GM12875 (cell line): ENCODE results near the gene ARCN1.

Experiments used
- H3K4me3 ChIP-seq: one replicate; pipeline ENCODE4 v1.5.1; 2011; ENCODE audit warnings: low read depth, low read length, control low read depth
- CTCF ChIP-seq: IDR thresholded peaks from 2 replicates; pipeline ENCODE4 v1.5.1; 2011; ENCODE audit warnings: low read depth, mild to moderate bottlenecking, control low read depth, inconsistent platforms, low read length, moderate library complexity, borderline replicate concordance; ENCODE audit not compliant: insufficient read depth

ARCN1 gene

GRCh38 chr11:118629761-118630661, 57.8 kb downstream of the ARCN1 start:
- no peak overlapping the region for H3K4me3 ChIP-seq
- TF ChIP-seq CTCF = no peak

GRCh38 chr11:118631142-118631909, 59.1 kb downstream of the ARCN1 start:
- TF ChIP-seq CTCF = no peak
- no peak overlapping the region for H3K4me3 ChIP-seq

- H3K4me3 ChIP-seq = no peak overlapping the region
- TF ChIP-seq CTCF = no peak
Measured at GRCh38 chr11:118632577-118633318, 60.5 kb downstream of the ARCN1 start.

- H3K4me3 ChIP-seq = no peak overlapping the region
- no peak for TF ChIP-seq CTCF
Measured at GRCh38 chr11:118633319-118633690, 61.1 kb downstream of the ARCN1 start.

GRCh38 chr11:118633979-118634378, 61.8 kb downstream of the ARCN1 start:
- TF ChIP-seq CTCF = no peak
- no peak overlapping the region for H3K4me3 ChIP-seq

- no peak for TF ChIP-seq CTCF
- no peak overlapping the region for H3K4me3 ChIP-seq
Measured at GRCh38 chr11:118634431-118635236, 62.4 kb downstream of the ARCN1 start.
